PC-3 (cell line): ENCODE data around the gene NRCAM.

Experiments
- CTCF ChIP-seq: fragments of 300-600 bp; sonication (generic); conservative IDR thresholded peaks from 2 replicates; pipeline ENCODE4 v1.5.1; 2017; ENCODE audit warnings: antibody characterized with exemption, low read depth, mild to moderate bottlenecking, low read length
- EZH2 ChIP-seq: fragments of 300-600 bp; sonication (generic); IDR thresholded peaks from one replicate; pipeline ENCODE4 v1.6.1; 2017; ENCODE audit warnings: antibody characterized with exemption, mild to moderate bottlenecking, low read length; ENCODE audit not compliant: unreplicated experiment

DNA sequence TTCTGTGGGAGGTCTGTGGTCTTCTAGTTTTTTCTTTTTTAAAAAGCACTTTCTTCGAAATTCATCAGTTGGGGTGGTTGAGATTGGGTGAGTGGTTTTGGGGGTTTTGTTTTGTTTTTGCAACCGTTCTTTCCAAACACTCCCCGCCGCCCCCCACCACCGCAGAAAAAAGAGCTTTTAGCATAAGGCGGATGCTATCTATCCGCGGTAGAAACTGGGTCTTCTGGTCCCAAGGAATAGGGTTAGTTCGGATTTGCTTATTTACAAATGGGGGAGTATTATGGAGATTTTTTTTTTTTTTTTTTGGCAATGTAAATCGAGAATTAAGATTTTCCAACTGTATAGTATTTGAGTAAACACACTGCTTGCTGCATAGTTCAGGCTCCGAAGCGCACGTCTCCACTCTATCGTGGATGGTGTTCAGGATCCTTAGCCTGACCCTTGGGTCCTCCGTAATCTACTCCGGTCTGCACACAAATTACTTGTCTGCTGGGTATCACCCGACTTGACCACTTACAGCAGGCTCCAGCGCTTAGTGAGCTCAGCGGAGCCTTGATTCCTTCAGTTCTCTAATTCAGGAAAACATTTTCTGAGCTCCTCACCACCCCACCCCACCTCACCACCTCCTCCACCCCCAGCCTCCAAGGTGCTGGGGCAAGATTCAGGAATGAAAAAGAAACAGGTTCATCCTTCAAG is 757 bp upstream of the NRCAM start:
- TF ChIP-seq CTCF (no peak), EZH2 (no peak)
